SH-SY5Y (cell line): Measurements from ENCODE around the gene WRNIP1.

Experiments
- GATA2 ChIP-seq: IDR thresholded peaks from 2 replicates; pipeline ENCODE4 v1.6.1; 2011; ENCODE audit warnings: mild to moderate bottlenecking, low read depth, low read length
- GATA3 ChIP-seq: IDR thresholded peaks from 2 replicates; pipeline ENCODE4 v1.6.1; 2011; ENCODE audit warnings: low read depth, mild to moderate bottlenecking, low read length, moderate library complexity

- TF ChIP-seq GATA2, result no peak
- no peak for TF ChIP-seq GATA3
These were observed 47.5 kb downstream of the WRNIP1 start for GRCh38 chr6:2812695-2813094.
